ENCODE measurements around the gene ELOVL6. TPM values are rescaled to one million over a fixed set of nuclear protein-coding genes. Genes with fewer than 3 reads are reported as not detected.

ELOVL6 gene
- total RNA-seq, 4 donors from 2014 or later, result 15.9 to 32.2 (median 20.4) TPM

DNA sequence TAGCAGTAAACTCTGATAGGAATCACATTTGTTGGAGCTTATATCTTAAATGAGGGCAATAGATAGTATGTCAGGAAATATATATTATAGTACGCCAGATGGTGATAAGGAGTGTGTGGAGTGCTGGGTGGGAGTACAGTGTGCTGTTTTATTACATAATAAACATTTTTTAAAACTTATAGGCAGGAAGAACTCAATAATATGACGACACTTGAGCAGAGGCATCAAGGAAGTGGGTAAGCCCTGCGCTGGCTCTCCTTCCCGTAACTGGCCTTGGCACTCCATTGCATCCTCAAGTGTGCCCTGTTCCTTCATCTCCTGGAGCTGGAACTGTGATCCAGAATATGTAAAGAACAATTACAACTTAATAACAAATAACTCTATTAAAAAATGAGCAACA is 123.8 kb downstream of the ELOVL6 start:
- no peak for DNase-seq (ENCODE audit: low spot score in 2 of 2)
- intact Hi-C loops (cut with DNase I; ENCODE audit: low total_unique reads), result no loop called here
- TF ChIP-seq, protein P1, sequence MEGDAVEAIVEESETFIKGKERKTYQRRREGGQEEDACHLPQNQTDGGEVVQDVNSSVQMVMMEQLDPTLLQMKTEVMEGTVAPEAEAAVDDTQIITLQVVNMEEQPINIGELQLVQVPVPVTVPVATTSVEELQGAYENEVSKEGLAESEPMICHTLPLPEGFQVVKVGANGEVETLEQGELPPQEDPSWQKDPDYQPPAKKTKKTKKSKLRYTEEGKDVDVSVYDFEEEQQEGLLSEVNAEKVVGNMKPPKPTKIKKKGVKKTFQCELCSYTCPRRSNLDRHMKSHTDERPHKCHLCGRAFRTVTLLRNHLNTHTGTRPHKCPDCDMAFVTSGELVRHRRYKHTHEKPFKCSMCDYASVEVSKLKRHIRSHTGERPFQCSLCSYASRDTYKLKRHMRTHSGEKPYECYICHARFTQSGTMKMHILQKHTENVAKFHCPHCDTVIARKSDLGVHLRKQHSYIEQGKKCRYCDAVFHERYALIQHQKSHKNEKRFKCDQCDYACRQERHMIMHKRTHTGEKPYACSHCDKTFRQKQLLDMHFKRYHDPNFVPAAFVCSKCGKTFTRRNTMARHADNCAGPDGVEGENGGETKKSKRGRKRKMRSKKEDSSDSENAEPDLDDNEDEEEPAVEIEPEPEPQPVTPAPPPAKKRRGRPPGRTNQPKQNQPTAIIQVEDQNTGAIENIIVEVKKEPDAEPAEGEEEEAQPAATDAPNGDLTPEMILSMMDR (IDR thresholded peaks at IDR 0.05), result no peak
- WGBS, 2 donors, result 73 to 79% methylated on average over 4 of the region's 4 CpGs
- H3K4me3 ChIP-seq (ENCODE audit: low read depth, poor library complexity, severe bottlenecking), result no peak overlapping the region

DNA sequence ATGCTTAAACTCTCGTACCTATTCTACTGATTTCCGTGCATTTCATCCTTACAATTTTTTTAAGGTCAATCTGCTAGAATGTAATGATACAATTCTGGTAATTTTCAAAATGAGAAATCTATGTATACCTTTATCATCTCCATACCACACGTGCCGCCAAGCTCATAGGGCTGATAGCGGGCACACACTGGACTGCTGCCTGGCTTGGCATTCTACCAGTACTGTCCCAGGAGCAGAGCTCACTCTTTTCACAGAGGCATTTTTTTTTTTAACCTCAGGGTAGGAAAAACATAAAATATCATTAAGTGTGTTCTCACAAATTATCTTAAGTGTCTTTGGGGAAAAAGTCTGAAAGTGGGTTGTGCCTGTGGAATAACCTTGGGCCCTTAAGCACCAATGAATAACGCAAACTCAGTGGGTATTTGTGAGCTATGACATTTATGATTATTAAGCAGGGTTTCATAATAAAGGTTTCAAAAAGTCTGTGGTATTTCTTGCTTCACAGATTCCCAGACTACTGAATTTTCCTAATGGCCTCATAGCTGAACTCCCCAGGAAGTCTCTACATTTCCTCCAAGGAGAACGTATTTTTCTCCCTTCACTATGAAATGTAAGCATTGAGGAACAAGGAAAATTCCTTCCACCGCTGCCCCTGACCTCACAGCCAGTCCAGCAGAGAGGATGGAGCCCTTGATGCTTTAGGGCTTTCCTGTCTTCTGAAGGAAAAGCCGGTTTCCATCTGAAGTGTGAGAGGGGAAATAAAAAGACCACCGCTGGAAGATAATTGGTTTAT is 125.2 kb downstream of the ELOVL6 start:
- intact Hi-C loops (cut with DNase I; ENCODE audit: low total_unique reads), result no loop called here
- DNase-seq (ENCODE audit: low spot score in 2 of 2), result no peak
- TF ChIP-seq, protein P1 (IDR thresholded peaks at IDR 0.05), result no peak
- no peak for TF ChIP-seq POLR2A (IDR thresholded peaks at IDR 0.05)
- 57 to 74% methylated on average over 10 of the region's 10 CpGs for WGBS, 2 donors
- no peak overlapping the region for H3K4me3 ChIP-seq (ENCODE audit: low read depth, poor library complexity, severe bottlenecking)

GRCh38 chr4:110071466-110071865 is 126.9 kb downstream of the ELOVL6 start:
- 59 to 73% methylated on average over 6 of the region's 6 CpGs for WGBS, 2 donors
- intact Hi-C loops (cut with DNase I; ENCODE audit: low total_unique reads), result no loop called here
- no peak overlapping the region for H3K4me3 ChIP-seq (ENCODE audit: low read depth, poor library complexity, severe bottlenecking)
- DNase-seq (ENCODE audit: low spot score in 2 of 2), result no peak
- no peak for TF ChIP-seq POLR2A (IDR thresholded peaks at IDR 0.05)
- TF ChIP-seq, protein P1 (IDR thresholded peaks at IDR 0.05), result no peak

GRCh38 chr4:110068248-110068647 is 130.2 kb downstream of the ELOVL6 start:
- 73 to 76% methylated on average over 8 of the region's 8 CpGs for WGBS, 2 donors
- no peak for DNase-seq (ENCODE audit: low spot score in 2 of 2)
- intact Hi-C loops (cut with DNase I; ENCODE audit: low total_unique reads), result no loop called here
- no peak overlapping the region for H3K4me3 ChIP-seq (ENCODE audit: low read depth, poor library complexity, severe bottlenecking)
- TF ChIP-seq, protein P1 (IDR thresholded peaks at IDR 0.05), result no peak
- no peak for TF ChIP-seq POLR2A (IDR thresholded peaks at IDR 0.05)

DNA sequence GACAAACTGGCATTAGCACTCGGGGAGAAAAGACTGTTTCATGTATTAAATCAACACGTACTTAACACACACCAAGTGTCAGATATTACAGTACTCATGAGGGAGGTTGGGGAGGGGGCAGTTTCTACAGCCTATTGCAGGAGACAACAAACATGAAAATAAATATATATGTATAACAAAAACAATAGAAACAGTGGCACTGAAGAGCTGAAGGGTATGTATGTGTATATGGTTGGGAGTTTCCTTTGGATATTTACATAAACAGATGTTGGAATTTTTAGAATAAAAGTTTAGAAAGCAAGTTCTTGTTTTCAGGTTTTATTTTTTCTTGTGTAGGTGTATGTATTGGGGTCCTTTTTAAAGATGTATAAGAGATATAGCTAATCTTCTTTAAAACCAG is 133.5 kb downstream of the ELOVL6 start:
- no peak for DNase-seq (ENCODE audit: low spot score in 2 of 2)
- H3K4me3 ChIP-seq (ENCODE audit: low read depth, poor library complexity, severe bottlenecking), result no peak overlapping the region
- intact Hi-C loops (cut with DNase I; ENCODE audit: low total_unique reads), result no loop called here
- 86% methylated on average over 2 of the region's 2 CpGs for WGBS, 2 donors
- TF ChIP-seq, protein P1 (IDR thresholded peaks at IDR 0.05), result no peak
- no peak for TF ChIP-seq POLR2A (IDR thresholded peaks at IDR 0.05)

DNA sequence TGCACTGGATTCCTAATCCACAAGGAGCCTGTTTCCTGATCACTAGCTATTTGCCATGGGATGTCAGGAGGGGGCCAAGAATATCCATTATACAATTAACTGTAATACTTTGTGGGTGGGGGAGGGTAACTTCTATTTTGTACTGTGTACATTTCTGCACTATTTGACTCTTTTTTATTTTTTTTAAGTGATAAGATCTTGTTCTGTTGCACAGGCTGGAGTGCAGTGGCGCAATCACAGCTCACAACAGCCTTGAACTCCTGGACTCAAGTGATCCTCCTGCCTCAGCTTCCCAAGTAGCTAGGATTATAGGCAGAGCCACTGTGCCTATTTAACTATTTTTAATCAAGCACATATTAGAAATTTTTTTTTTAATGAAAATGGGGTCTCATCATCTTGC is 134.1 kb downstream of the ELOVL6 start:
- TF ChIP-seq, protein P1 (IDR thresholded peaks at IDR 0.05), result no peak
- no peak for TF ChIP-seq POLR2A (IDR thresholded peaks at IDR 0.05)
- intact Hi-C loops (cut with DNase I; ENCODE audit: low total_unique reads), result no loop called here
- no peak for DNase-seq (ENCODE audit: low spot score in 2 of 2)
- no peak overlapping the region for H3K4me3 ChIP-seq (ENCODE audit: low read depth, poor library complexity, severe bottlenecking)
- 100% methylated on average over 1 of the region's 1 CpG for WGBS, 2 donors
